Thyroid gland (tissue), 4 donors: ENCODE measurements around the gene AP3S2. TPM values are rescaled to one million over a fixed set of nuclear protein-coding genes. Genes with fewer than 3 reads are reported as not detected.

Experiments
- DNase-seq, 2 donors: peaks; one replicate each; pipeline ENCODE4 v3.0.0-alpha.2; 2019
- H3K27ac ChIP-seq, 3 donors: fragments of 200-600 bp; sonication (generic); 1 replicate in 2 of 3; 2 replicates in 1 of 3; pipeline ENCODE4 v1.5.1; 2016 to 2019; ENCODE audit warnings: mild to moderate bottlenecking in 1 of 3, moderate library complexity in 1 of 3
- H3K27me3 ChIP-seq: fragments of 200-600 bp; sonication (generic); one replicate; pipeline ENCODE4 v1.5.1; 2019
- H3K36me3 ChIP-seq, 2 donors: fragments of 200-600 bp; sonication (generic); one replicate each; pipeline ENCODE4 v1.5.1; 2016 to 2019
- H3K4me1 ChIP-seq, 2 donors: fragments of 200-600 bp; sonication (generic); one replicate each; pipeline ENCODE4 v1.5.1; 2017 to 2019
- H3K4me3 ChIP-seq, 3 donors: fragments of 200-600 bp; sonication (generic); replicated peaks in 1 of 3; 1 replicate in 2 of 3; 2 replicates in 1 of 3; pipeline ENCODE4 v1.5.1; 2016; ENCODE audit warnings: mild to moderate bottlenecking in 1 of 3
- H3K9me3 ChIP-seq: fragments of 200-600 bp; sonication (generic); one replicate; pipeline ENCODE4 v1.5.1; 2017
- POLR2A ChIP-seq, 2 donors: fragments of 450-650 bp; IDR thresholded peaks; one replicate each; pipeline ENCODE4 v1.6.1; 2017; ENCODE audit warnings: antibody characterized with exemption in 2 of 2, mild to moderate bottlenecking in 2 of 2, moderate library complexity in 1 of 2
- WGBS, 2 donors: methylation state at CpG; one replicate each; pipeline ENCODE4 v1.1.5; 2017; 5-methylcytosine and 5-hydroxymethylcytosine counted together
- intact Hi-C: fragments of 100-400 bp; cut with DNase I; formaldehyde crosslinking; loops from one replicate; pipeline ENCODE4 v1.15.1; 2023
- total RNA-seq, 4 donors: library from RNA; depleted of rRNA; stranded (reverse); fragments of >200 nt; gene quantifications; one replicate each; pipeline ENCODE4 v1.2.3, GENCODE V29; 2016
- TF ChIP-seq, protein P1 (sequence below), 6 experiments: fragments of 200-600 bp in 3 of 6; fragments of 450-650 bp in 3 of 6; sonication (generic) in 3 of 6; IDR thresholded peaks; one replicate each; pipeline ENCODE4 v1.5.1; 2016 to 2019; ENCODE audit warnings: antibody characterized with exemption in 6 of 6, mild to moderate bottlenecking in 2 of 6, inconsistent platforms in 1 of 6, moderate library complexity in 1 of 6

Gene AP3S2
- total RNA-seq, 4 donors from 2014 or later, result 59.6 to 98.6 (median 67.6) TPM

DNA sequence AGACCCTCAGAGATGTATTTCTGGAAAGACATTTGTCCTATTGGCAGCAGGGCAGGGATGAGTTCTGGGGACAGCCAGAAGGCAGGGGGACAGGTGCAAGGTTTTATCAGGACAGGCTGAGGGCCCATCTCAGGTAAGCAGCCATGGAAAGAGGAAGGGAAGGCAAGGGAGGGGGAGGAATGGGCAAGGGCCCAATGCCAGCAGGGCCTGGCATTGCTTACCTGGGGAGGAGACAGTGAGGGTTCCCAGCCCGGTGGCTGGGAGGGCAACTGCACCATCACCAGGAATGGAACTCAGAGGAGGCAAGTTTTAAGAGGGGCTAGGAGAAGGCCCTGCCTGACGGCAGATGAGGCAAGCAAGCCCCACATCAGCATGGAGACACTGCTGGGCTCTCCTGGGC lies 15.8 kb upstream of the AP3S2 start:
- intact Hi-C loops, result loop anchor here (10.0 kb wide), 1 partner anchor 65 kb away; no protein-coding TSS in a partner anchor
- Histone ChIP-seq H3K4me1 (peaks cover 4 to 15% of the 10 kb centered on the region in 2 donors), H3K27ac (no peak overlapping the region), H3K9me3 (no peaks in the 10 kb centered on the region), H3K4me3 (no peak overlapping the region), H3K27me3 (no peaks in the 10 kb centered on the region), H3K36me3 (peaks cover 0 to 5% of the 10 kb centered on the region in 2 donors)
- DNase-seq, result no peak
- TF ChIP-seq POLR2A (IDR thresholded peaks at IDR 0.05), result no peak
- TF ChIP-seq, protein P1, sequence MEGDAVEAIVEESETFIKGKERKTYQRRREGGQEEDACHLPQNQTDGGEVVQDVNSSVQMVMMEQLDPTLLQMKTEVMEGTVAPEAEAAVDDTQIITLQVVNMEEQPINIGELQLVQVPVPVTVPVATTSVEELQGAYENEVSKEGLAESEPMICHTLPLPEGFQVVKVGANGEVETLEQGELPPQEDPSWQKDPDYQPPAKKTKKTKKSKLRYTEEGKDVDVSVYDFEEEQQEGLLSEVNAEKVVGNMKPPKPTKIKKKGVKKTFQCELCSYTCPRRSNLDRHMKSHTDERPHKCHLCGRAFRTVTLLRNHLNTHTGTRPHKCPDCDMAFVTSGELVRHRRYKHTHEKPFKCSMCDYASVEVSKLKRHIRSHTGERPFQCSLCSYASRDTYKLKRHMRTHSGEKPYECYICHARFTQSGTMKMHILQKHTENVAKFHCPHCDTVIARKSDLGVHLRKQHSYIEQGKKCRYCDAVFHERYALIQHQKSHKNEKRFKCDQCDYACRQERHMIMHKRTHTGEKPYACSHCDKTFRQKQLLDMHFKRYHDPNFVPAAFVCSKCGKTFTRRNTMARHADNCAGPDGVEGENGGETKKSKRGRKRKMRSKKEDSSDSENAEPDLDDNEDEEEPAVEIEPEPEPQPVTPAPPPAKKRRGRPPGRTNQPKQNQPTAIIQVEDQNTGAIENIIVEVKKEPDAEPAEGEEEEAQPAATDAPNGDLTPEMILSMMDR (IDR thresholded peaks at IDR 0.05), result no peak
- 42 to 55% methylated on average over 1 of the region's 2 CpGs for WGBS, 2 donors

DNA sequence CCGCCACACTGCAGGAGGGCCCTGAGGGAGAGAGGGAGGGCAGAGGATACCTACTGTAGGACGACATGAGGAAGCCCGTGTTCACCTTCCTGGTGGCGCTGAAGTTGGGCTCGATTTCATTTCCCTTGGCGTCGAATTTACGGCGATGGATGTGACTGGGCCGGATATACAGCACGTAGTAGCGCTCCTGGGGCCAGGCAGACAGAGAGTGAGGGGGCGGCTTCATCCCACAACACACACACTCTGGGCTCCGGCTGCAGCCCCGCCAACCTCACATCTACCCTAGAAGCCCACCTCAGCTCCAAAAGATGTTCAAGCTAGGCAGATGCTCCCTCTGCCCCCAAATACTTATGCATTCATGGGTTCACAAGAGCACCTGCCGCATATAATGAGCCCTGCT lies 14.4 kb upstream of the AP3S2 start:
- TF ChIP-seq, protein P1 (IDR thresholded peaks at IDR 0.05), result no peak
- no peak for TF ChIP-seq POLR2A (IDR thresholded peaks at IDR 0.05)
- no peak overlapping the region for H3K27ac ChIP-seq
- no peaks in the 10 kb centered on the region for H3K27me3 ChIP-seq
- H3K4me3 ChIP-seq, result no peak overlapping the region
- peaks cover 7 to 19% of the 10 kb centered on the region in 2 donors for H3K36me3 ChIP-seq
- 93 to 94% methylated on average over 16 of the region's 16 CpGs for WGBS, 2 donors
- intact Hi-C loops, result no loop called here
- no peak for DNase-seq
- peaks cover 4 to 12% of the 10 kb centered on the region in 2 donors for H3K4me1 ChIP-seq
- H3K9me3 ChIP-seq, result no peaks in the 10 kb centered on the region

DNA sequence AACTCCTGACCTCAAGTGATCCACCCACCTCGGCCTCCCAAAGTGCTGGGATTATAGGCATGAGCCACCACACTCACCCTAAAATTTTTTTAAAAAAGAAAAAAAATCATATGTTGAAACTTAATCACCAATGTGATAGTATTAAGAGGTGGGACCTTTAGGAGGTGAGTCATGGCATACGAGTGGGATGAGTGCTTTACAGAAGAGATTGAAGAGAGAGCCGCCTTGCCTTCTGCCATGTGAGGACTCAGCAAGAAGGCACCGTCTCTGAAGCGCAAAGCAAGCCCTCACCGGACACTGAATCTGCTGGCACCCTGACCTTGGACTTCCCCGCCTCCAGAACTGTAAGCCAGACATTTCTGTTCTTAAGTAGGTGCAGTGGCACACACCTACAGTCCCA lies 13.5 kb upstream of the AP3S2 start:
- DNase-seq, result no peak
- TF ChIP-seq, protein P1 (IDR thresholded peaks at IDR 0.05), result no peak
- no peak for TF ChIP-seq POLR2A (IDR thresholded peaks at IDR 0.05)
- 95 to 98% methylated on average over 7 of the region's 7 CpGs for WGBS, 2 donors
- Histone ChIP-seq H3K9me3 (no peaks in the 10 kb centered on the region), H3K4me1 (peaks cover 4 to 8% of the 10 kb centered on the region in 2 donors), H3K27me3 (no peaks in the 10 kb centered on the region), H3K27ac (no peak overlapping the region), H3K4me3 (no peak overlapping the region), H3K36me3 (peaks cover 14 to 26% of the 10 kb centered on the region in 2 donors)
- intact Hi-C loops, result no loop called here

DNA sequence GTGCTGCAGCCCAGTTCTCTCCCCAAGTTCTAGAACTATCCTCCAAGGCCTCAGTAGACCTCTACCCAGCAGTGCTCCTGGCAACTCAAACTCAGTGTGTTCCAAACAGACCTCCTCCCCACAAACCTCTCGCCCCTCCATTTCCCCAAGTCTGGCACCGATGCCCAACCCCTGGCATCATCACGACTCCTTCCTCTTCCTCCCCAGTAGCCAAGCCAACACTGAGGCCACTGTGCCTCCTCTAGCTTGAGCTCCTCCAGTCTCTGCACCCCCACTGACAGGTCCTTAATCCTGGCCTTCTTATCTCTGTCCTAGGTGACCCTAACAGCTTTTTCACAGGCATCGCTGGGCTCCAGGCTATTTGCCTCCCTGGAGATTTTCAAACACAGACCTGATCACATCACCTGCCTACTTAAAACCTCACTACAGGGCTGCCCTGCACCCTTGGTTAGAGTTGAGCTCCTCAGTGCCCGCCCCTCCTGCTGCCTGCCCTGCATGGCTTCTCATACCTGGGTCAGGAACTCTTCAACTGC lies 12.1 kb upstream of the AP3S2 start:
- Histone ChIP-seq H3K4me1 (no peaks in the 10 kb centered on the region), H3K27me3 (no peaks in the 10 kb centered on the region), H3K27ac (no peak overlapping the region), H3K4me3 (no peak overlapping the region), H3K9me3 (no peaks in the 10 kb centered on the region), H3K36me3 (peaks cover 24 to 32% of the 10 kb centered on the region in 2 donors)
- DNase-seq, result no peak
- intact Hi-C loops, result no loop called here
- TF ChIP-seq, protein P1 (IDR thresholded peaks at IDR 0.05), result no peak
- no peak for TF ChIP-seq POLR2A (IDR thresholded peaks at IDR 0.05)
- WGBS, 2 donors, result 90 to 95% methylated on average over 5 of the region's 5 CpGs

DNA sequence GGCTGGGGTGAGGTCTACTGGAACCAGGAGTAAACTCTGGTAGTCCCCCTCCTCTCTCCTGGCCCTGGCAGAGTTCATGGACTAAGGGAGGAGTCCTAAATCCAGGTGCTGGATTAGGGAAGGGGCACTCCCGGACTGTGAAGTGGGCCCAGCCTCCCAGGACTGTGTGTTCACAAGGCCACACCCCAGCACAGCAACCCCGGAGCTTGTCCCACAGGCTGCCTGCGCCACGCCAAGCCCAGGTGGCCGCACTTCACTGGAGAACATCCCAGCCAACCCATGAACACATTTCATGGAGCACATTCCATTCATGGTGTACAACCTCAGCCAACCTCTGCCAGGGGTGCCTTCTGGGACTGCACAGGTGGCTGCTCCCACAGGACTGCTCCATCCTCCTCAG lies 10.7 kb upstream of the AP3S2 start:
- TF ChIP-seq, protein P1 (IDR thresholded peaks at IDR 0.05), result no peak
- TF ChIP-seq POLR2A (IDR thresholded peaks at IDR 0.05), result no peak
- Histone ChIP-seq H3K9me3 (no peaks in the 10 kb centered on the region), H3K36me3 (peaks cover 26 to 32% of the 10 kb centered on the region in 2 donors), H3K4me3 (no peak overlapping the region), H3K4me1 (no peaks in the 10 kb centered on the region), H3K27ac (no peak overlapping the region), H3K27me3 (no peaks in the 10 kb centered on the region)
- DNase-seq, result no peak
- intact Hi-C loops, result loop anchor here (5.0 kb wide), 1 partner anchor 168 kb away; no protein-coding TSS in a partner anchor
- 80 to 83% methylated on average over 2 to 4 of the region's 5 CpGs for WGBS, 2 donors
